HG03064 (cell line): ENCODE measurements around the gene CHST1.

Experiments
- ATAC-seq: cut with Tn5 transposase; IDR thresholded peaks from one replicate; pipeline ENCODE4 v1.9.1; 2021; ENCODE audit warnings: low read depth; ENCODE audit not compliant: unreplicated experiment

CHST1 gene

DNA sequence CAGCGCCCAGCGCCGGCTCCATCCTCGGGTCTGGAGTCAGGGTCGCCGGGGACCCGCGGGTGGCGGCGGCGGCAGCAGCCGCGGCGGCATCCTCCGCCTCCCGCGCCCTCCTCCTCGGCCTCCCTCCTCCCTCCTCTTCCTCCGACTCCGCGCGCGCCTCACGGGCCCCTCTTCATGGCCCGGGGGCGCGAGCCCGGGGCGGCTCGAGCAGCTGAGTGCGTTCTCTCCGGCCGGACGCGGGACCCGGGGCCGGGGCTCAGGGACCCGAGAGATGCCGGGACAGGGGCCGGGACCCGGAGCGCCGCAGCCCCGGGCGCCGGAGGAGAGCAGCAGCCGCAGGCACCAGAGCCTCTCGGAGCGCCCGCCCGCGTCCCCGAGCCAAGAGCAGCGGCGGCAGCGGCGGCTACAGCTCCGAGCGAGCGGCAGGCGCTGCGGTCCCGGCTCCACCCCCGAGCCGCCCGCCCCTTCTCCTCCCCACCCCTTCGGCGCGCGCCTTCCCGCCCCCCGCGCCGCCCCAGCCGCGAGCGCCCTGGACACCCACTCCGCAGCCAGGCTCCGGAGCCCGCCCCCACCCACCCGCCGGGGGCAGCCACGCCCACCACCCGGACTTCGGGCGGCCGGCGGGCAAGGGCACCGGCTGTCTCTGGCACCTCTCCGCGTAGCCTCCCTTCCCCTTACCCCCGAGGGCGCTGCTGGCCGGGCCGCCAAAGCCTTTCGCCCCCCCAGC lies at the start of gene CHST1:
Gene CHST1, minus strand, starts transcription at position 417 of the 727 bp plus-strand sequence. CDS start 14,699 bp downstream, outside the sequence.
- ATAC-seq: no peak

DNA sequence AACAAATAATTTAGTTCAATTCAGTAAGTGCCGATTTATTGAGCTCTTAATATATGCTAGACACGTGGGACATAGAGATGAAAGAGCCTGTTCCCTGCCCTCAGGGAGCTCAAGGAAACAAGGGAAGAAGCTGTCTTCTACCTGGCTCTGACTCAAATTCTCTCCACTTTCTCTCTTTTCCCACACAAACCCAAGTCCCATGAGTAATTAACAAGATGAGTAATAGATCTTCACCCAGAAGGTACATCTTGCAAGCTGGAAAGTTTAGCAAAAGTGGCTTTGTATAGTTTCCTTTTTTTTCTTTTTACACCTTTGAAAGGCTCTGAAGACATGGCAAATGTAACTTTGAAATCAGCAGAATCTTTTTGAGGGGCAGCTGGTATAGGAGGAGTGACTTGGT lies 48.2 kb upstream of the CHST1 start:
- ATAC-seq: no peak

DNA sequence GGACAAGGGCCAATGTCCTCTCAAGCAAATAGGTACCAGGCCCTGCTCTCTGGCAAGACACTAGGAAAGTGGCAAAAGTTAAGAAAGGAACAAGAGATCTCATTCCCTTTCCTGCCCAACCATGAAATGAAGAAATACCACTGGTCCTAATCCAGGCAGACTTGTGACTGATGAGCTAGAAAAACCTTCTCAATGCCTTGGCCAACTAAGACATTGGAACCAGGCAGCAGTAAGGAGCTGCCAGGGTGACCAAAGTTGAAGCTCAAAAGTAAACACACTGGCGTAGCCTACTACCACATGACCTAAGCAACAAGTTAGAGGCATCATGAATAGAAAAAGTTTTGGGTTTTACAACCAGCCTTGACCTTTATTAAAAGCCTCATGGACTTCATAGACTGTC lies 45.1 kb upstream of the CHST1 start:
- ATAC-seq: no peak

GRCh38 chr11:45708887-45709663 lies 43.7 kb upstream of the CHST1 start:
- ATAC-seq: no peak

- ATAC-seq: no peak
Observed at GRCh38 chr11:45704635-45705034, 39.2 kb upstream of the CHST1 start.

- ATAC-seq: no peak
Observed at GRCh38 chr11:45704133-45704532, 38.7 kb upstream of the CHST1 start.

GRCh38 chr11:45702511-45702910 lies 37.1 kb upstream of the CHST1 start:
- no peak for ATAC-seq

DNA sequence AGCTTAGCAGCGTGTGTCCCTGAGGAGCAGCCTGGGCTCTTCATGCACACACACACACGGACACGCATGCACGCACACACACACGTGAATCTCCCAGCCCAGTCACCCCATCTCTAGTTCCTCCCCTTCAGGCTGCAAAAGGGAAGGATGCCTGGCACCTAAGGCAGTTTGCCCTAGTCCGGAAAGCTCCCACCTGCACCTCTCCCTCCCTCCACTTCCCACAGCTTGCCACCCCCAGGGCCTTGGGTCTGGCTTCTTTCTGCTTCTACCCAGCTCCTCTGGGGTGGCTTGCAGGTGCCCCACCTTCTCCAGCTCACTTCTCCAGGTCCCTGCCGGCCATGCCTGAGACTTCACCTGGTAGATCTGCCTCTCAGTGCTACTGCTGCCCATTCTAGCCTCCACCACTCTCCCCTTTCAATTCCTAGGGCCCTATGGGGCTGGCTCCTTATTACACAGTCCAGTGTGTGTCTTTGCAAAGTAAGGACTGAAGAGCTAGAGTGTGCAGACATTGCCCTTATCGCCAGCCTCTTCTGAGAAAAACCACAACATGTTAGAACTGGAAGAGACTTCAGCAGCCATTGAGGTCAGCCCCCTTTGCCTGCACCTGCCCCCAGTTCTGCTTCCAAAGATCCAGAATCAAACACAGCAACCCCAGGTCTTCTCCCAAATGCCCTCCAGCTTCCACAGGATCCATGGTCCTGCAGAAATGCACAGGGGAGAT lies 33.5 kb upstream of the CHST1 start:
- ATAC-seq: no peak

DNA sequence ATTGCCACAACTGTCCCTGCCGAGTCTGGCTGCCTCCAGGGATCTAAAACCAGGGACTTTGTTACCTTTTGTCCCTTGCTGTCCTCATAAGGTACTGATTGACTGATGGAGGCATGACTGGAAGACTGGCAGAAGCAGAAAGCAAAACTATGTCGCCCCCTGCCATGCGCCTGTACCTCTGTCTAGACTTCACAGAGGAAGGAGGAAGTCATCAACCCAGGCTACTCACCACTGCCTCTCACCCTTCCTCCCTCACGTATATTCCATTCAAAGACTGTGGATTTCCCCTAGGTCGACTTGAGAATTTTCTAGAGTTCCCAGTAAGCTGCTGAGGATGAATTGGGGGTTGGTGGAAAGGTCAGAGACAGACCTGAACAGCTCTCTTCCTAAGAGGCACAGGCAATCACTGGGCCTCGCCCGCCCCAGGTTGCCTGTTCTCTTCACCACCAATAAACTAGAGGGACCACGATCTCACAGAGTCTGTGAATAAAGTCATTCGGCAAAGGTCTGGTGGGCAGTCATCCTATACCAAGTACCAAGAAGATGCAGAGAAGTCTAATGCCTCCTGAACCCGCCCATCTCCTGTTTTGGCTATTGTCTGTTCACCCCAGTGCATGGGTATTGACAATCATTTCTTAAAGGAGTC lies 27.5 kb upstream of the CHST1 start:
- no peak for ATAC-seq

DNA sequence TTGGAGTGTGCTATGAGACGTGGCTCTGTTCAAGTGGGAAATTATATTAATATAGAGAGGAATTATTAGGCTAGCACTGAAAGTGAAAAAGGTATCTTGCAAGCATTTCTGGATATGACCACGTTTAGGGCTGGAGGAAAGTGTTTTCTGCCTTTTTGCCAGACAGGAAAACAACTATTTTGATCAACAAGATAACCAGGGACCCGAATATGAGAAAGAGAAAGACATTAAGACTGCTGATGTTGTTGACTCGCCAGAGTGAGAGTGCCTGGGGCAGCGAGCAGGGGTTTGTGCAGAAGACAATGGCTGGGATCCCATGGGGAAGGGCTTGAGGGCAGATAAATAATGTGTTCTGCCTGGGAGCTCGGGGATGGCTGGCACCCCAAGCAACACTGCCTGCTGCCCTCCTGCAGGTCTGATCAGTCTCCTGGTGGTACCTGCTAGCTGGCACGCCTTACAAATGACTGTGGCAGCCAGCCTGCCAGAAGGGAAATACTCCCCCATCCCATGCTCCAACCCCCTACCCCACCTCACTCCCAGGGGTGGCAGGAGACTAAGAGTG lies 23.1 kb upstream of the CHST1 start:
- no peak for ATAC-seq

DNA sequence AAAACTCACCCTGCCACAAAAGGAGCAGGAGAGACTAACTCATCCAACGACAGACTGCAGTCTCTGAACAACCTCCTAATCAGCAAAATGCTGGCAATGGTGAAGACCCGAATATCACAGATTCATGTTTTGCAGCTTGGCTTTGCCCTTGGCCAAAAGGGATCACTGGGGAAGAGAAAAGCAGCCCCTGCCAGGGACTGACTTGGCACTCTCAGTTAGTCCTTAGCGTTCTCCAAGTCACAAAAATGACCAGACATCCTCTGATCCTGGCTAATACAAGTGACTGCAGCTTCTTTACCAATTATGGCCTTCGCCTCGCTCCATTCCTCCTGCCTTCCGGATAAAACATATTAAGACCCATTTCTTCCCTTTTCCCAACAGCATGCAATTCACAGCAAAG lies 22.4 kb upstream of the CHST1 start:
- ATAC-seq: no peak

DNA sequence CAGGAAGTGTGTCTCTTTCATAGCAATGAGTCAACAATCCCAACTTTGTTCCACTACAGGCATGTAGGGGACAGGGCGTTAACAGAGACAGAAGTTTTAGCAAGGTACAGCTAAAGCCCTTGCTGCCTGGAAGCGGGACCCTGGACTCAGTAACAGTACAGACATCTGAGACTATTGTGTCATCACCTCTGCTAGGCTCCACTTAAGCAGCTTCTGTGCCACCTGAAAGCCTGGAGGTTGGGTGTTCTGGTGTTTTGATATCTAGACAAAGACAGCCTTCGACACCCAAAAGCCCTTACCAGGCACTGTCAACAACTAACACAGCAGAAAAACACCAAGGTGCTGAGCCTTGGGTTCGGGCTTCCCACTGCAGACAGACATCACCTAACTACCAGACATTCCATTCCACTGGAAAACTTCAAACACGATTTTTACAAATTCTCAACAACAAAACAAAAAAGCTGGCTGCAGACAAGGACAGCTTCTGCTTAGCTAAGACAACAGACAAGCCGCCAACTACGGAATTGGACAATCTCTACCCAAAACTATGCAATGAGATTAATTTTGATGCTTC lies 20.6 kb upstream of the CHST1 start:
- ATAC-seq: no peak

- no peak for ATAC-seq
Observed at GRCh38 chr11:45684440-45684839, 19.0 kb upstream of the CHST1 start.

DNA sequence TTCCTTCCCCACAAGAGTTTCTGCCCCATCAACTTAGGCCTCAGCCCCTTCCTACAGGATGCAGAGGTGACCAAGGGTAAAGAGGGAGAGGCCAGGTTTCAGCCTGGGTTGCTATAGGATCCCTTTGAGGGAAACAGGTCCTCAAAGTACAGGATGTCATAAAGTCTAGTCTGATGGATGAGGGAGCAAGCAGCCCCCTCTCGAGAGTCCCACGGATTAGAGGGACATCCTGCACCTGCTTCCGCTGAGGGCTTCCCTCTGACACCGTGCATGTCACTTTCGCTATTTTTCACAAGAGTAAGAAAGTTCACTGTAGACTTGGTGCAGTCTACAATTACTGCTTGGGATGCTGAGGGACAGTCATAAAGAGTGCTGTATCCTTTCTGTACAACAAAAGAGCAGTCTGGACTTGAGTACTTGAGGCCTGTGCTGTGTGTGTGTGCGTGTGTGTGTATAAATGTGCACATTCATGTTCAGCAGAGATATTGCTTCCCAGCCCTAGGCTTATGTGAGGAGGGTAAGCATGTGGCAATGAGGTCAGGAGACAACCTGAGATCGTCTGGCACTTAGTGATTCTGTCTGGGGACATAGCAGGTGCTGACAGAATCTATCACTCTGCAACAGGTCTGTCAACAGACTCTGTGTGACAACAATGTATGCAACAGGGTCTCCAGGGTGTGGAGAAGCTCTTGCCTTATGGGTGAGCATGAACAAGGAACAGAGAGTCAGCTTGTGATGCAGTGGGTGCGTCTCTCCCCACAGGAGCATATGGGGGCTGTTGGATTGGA lies 18.0 kb upstream of the CHST1 start:
- no peak for ATAC-seq

GRCh38 chr11:45679806-45680205 lies 14.4 kb upstream of the CHST1 start:
- ATAC-seq: no peak

- ATAC-seq: no peak
Observed at GRCh38 chr11:45678976-45679375, 13.6 kb upstream of the CHST1 start.

- ATAC-seq: no peak
Observed at GRCh38 chr11:45677770-45678512, 12.5 kb upstream of the CHST1 start.

- no peak for ATAC-seq
Observed at GRCh38 chr11:45676522-45677095, 11.2 kb upstream of the CHST1 start.
